ENCODE data around the gene KBTBD4. TPM values are rescaled to one million over a fixed set of nuclear protein-coding genes. Genes with fewer than 3 reads are reported as not detected.
A peak's percentile ranks its signal among the peaks of the same experiment; 100 is the strongest.

Gene KBTBD4
- total and polyA plus RNA-seq, 2 experiments from 2014 or later: 16.9 to 23.9 TPM

- Histone ChIP-seq H3K4me3 (no peak within 1 kb of the TSS), H3K9me3 (ENCODE audit: low read depth) (no peaks in the 10 kb centered on the region), H3K27me3 (no peaks in the 10 kb centered on the region), H3K27ac (peak within 1 kb of the TSS; percentile 17), H3K4me1 (ENCODE audit: low read depth) (no peaks in the 10 kb centered on the region), H3K36me3 (peaks cover 32% of the 10 kb centered on the region)
- TF ChIP-seq CTCF (IDR thresholded peaks at IDR 0.05; ENCODE audit: low read depth, low read length): no peak
- no peak for DNase-seq (ENCODE audit: low read depth in 1 of 2, low spot score in 1 of 2)
These were observed 7.5 kb upstream of the KBTBD4 start, which contains the start of gene FAM180B for GRCh38 chr11:47586098-47586855. FAM180B (plus strand) TSS chr11:47586678; CDS start chr11:47586769, 91 bp downstream.

DNA sequence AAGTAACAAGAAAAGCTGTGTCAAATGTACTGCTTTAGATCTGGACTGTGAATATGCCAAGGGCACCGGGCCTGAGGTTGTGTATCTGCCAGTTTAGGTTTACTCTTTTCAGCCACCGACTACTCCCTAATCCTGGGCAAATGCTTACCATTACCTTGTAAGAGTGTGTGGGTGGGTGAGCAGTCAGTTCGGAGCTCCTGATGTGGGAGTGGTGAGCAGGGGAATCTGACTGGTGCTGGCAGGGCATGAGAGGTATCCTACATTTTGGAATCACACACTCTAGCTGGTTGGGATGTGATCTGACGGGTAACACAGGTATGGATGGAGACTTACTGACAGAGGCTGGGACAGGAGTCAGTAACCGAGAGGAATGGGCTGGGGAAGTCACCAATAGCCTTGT lies 5.1 kb upstream of the KBTBD4 start:
- Histone ChIP-seq H3K36me3 (peaks cover 39% of the 10 kb centered on the region), H3K27me3 (no peaks in the 10 kb centered on the region)

DNA sequence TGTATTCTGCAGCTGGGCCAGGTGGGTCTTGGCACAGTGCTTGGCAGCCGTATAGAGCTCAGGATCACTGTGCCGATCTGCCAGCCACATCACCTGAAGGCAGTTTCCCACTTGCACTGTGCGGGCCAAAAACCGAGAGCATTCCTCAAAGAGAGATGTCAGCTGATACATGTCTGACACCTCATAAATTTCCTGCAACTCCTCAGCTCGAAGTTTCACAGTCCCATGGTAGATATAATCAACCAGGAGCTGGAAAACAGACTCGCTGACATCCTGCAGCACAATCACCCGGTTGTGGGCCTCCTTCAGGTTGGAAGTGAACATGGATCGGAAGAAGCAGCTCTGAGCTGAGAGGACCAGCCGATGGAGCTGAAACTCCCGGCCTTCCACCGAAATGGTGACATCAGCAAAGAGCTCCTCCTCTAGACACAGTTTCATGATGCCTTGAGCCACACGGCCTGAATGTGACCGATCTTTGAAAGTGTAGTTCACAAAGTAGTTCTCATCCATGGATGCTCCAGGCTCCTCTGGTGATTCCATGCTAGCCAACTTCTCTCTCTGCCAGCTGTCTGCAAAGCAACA lies 1.2 kb downstream of the KBTBD4 start:
- H3K27me3 ChIP-seq: no peaks in the 10 kb centered on the region
- H3K27ac ChIP-seq: peak overlapping the region; percentile 91
- TF ChIP-seq CTCF (IDR thresholded peaks at IDR 0.05; ENCODE audit: low read depth, low read length): no peak
- no peak for DNase-seq (ENCODE audit: low read depth in 1 of 2, low spot score in 1 of 2)
- peaks cover 12% of the 10 kb centered on the region for H3K4me1 ChIP-seq (ENCODE audit: low read depth)
- H3K9me3 ChIP-seq (ENCODE audit: low read depth): no peaks in the 10 kb centered on the region
- H3K36me3 ChIP-seq: peaks cover 42% of the 10 kb centered on the region
- no peak overlapping the region for H3K4me3 ChIP-seq

More for the DNA sequence above, 5.1 kb upstream of the KBTBD4 start:
- no peak for TF ChIP-seq CTCF (IDR thresholded peaks at IDR 0.05; ENCODE audit: low read depth, low read length)
- no peaks in the 10 kb centered on the region for H3K9me3 ChIP-seq (ENCODE audit: low read depth)
- H3K4me3 ChIP-seq: no peak overlapping the region
- H3K4me1 ChIP-seq (ENCODE audit: low read depth): peaks cover 7% of the 10 kb centered on the region
- H3K27ac ChIP-seq: no peak overlapping the region
- no peak for DNase-seq (ENCODE audit: low read depth in 1 of 2, low spot score in 1 of 2)

- peaks cover 5% of the 10 kb centered on the region for H3K4me1 ChIP-seq (ENCODE audit: low read depth)
- peaks cover 47% of the 10 kb centered on the region for H3K36me3 ChIP-seq
- no peak for DNase-seq (ENCODE audit: low read depth in 1 of 2, low spot score in 1 of 2)
- H3K27me3 ChIP-seq: no peaks in the 10 kb centered on the region
- no peak overlapping the region for H3K27ac ChIP-seq
- TF ChIP-seq CTCF (IDR thresholded peaks at IDR 0.05; ENCODE audit: low read depth, low read length): no peak
- no peaks in the 10 kb centered on the region for H3K9me3 ChIP-seq (ENCODE audit: low read depth)
- no peak overlapping the region for H3K4me3 ChIP-seq
These were observed 5.4 kb downstream of the KBTBD4 start for GRCh38 chr11:47573321-47573720.

DNA sequence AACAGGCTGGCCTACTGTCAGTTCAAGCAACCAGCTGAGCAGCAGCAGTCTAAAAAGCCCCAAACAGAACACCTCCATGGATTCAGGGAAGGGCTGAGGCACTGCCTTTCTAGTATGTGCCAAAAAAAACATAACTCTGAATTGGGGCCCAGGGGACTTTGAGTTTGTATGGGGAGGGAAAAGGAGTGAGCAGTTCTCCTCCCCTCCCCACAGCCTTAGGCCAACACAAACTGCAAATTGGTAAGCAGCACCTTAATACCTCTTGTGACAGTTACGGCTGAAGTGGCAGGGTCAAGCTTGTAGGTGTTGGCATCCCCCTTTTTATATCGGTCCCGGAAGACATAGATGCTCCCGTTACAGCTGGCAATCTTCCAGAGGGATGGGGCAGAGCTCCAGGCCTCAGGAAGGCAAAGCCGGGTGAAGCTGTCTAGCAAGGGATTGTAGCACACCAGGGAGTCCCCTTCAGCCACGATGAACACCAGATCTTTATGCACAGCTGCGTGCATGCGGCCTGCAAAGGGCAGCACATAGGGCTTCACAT lies 6.0 kb downstream of the KBTBD4 start:
- no peak for TF ChIP-seq CTCF (IDR thresholded peaks at IDR 0.05; ENCODE audit: low read depth, low read length)
- H3K27me3 ChIP-seq: no peaks in the 10 kb centered on the region
- no peak for DNase-seq (ENCODE audit: low read depth in 1 of 2, low spot score in 1 of 2)
- H3K4me3 ChIP-seq: no peak overlapping the region
- H3K27ac ChIP-seq: no peak overlapping the region
- peaks cover 47% of the 10 kb centered on the region for H3K36me3 ChIP-seq
- no peaks in the 10 kb centered on the region for H3K9me3 ChIP-seq (ENCODE audit: low read depth)
- peaks cover under 1% of the 10 kb centered on the region for H3K4me1 ChIP-seq (ENCODE audit: low read depth)

Data from cardiac muscle cell (in vitro differentiated cells and primary cell).